CD8-positive, alpha-beta memory T cell (primary cell): ENCODE measurements around the gene SLC26A11. TPM values are rescaled to one million over a fixed set of nuclear protein-coding genes. Genes with fewer than 3 reads are reported as not detected.
A peak's percentile ranks its signal among the peaks of the same experiment; 100 is the strongest.

Experiments
- CTCF ChIA-PET: fragments of 350-600 bp; sonication (Branson Sonifier 250); formaldehyde crosslinking; loops from one replicate; lab custom pipeline; 2021; ENCODE audit warnings: antibody characterized with exemption; lab: Charles Lee
- POLR2A ChIA-PET: fragments of 350-600 bp; sonication (Branson Sonifier 250); formaldehyde crosslinking; loops from one replicate; lab custom pipeline; 2021; ENCODE audit warnings: antibody characterized with exemption; lab: Charles Lee
- DNase-seq, 5 donors: peaks; one replicate each; pipeline versions ENCODE4 v3.0.0 to v3.0.0-alpha.2; 2020 to 2022; ENCODE audit warnings: mixed read lengths in 1 of 5
- H3K27ac ChIP-seq: one replicate; pipeline ENCODE4 v1.7.0; 2013; ENCODE audit warnings: low read depth, mild to moderate bottlenecking, low read length, moderate library complexity
- H3K27me3 ChIP-seq: 2 replicates; pipeline ENCODE4 v1.7.0; 2013; ENCODE audit warnings: low read length, mild to moderate bottlenecking; ENCODE audit not compliant: insufficient read depth, poor library complexity, severe bottlenecking
- H3K36me3 ChIP-seq: 2 replicates; pipeline ENCODE4 v1.7.0; 2013; ENCODE audit warnings: mild to moderate bottlenecking, low read length, moderate library complexity; ENCODE audit not compliant: insufficient read depth
- H3K4me1 ChIP-seq: 2 replicates; pipeline ENCODE4 v1.7.0; 2013; ENCODE audit warnings: mild to moderate bottlenecking, low read length, moderate library complexity; ENCODE audit not compliant: insufficient read depth
- H3K4me3 ChIP-seq: 2 replicates; pipeline ENCODE4 v1.7.0; 2013; ENCODE audit warnings: mild to moderate bottlenecking, low read length
- H3K9me3 ChIP-seq: 2 replicates; pipeline ENCODE4 v1.7.0; 2013; ENCODE audit warnings: mild to moderate bottlenecking, low read length
- H3K27ac Mint-ChIP-seq, 8 donors: one replicate each; pipeline ENCODE4 v1.8.0; 2020 to 2021; ENCODE audit warnings: mixed read lengths in 8 of 8, mild to moderate bottlenecking in 6 of 8, inconsistent platforms in 3 of 8, moderate library complexity in 3 of 8
- H3K27me3 Mint-ChIP-seq, 2 donors: one replicate each; pipeline ENCODE4 v1.8.0; 2020 to 2021; ENCODE audit warnings: mixed read lengths in 2 of 2, mild to moderate bottlenecking in 1 of 2, moderate library complexity in 1 of 2
- H3K36me3 Mint-ChIP-seq, 3 donors: one replicate each; pipeline ENCODE4 v1.8.0; 2020 to 2021; ENCODE audit warnings: mixed read lengths in 3 of 3, inconsistent platforms in 1 of 3, mild to moderate bottlenecking in 1 of 3
- H3K4me1 Mint-ChIP-seq, 3 donors: one replicate each; pipeline ENCODE4 v1.8.0; 2020 to 2021; ENCODE audit warnings: mixed read lengths in 3 of 3, inconsistent platforms in 1 of 3, mild to moderate bottlenecking in 1 of 3
- H3K4me3 Mint-ChIP-seq, 7 donors: one replicate each; pipeline ENCODE4 v1.8.0; 2020 to 2021; ENCODE audit warnings: mixed read lengths in 7 of 7, mild to moderate bottlenecking in 6 of 7, moderate library complexity in 4 of 7, inconsistent platforms in 2 of 7
- H3K9me3 Mint-ChIP-seq, 5 donors: one replicate each; pipeline ENCODE4 v1.8.0; 2020 to 2022; ENCODE audit warnings: mixed read lengths in 5 of 5, mild to moderate bottlenecking in 3 of 5, moderate library complexity in 2 of 5, inconsistent platforms in 1 of 5
- polyA plus RNA-seq: library from polyadenylated mRNA; unstranded; fragments of 300-500 nt; fragmentation: Illumina TruSeq; gene quantifications from one replicate; pipeline ENCODE4 v1.2.3, GENCODE V29; 2021
- total RNA-seq, 2 experiments: library from RNA; stranded (reverse); gene quantifications; one replicate each; pipeline ENCODE4 v1.2.3, GENCODE V29; 2021

SLC26A11 gene
- total and polyA plus RNA-seq, 3 experiments from 2014 or later = 7.0 to 19.6 (median 18.1) TPM

- Mint-ChIP-seq H3K4me3 (peak overlapping the region; percentile 89 to 99 (median 93)), H3K4me1 (peaks cover 48 to 71% (median 52%) of the 10 kb centered on the region in 3 donors), H3K36me3 (peaks cover 4 to 22% (median 9%) of the 10 kb centered on the region in 3 donors), H3K27ac (peak overlapping the region; percentile 89 to 98 (median 95)), H3K9me3 (no peaks in the 10 kb centered on the region), H3K27me3 (peaks cover 0 to 8% of the 10 kb centered on the region in 2 donors)
- peaks cover 45% of the 10 kb centered on the region for H3K4me1 ChIP-seq
- H3K4me3 ChIP-seq = peak overlapping the region; percentile 98
- DNase-seq = no peak
- ChIA-PET CTCF (no interaction called here), POLR2A (interaction anchor here (0.6 to 0.9 kb wide), 2 partner anchors 9 to 42 kb away, joined by 5 to 7 read pairs; partner anchors contain the start of gene SGSH)
- no peaks in the 10 kb centered on the region for H3K36me3 ChIP-seq
- peak overlapping the region; percentile 87 for H3K27ac ChIP-seq
- no peaks in the 10 kb centered on the region for H3K27me3 ChIP-seq
- H3K9me3 ChIP-seq = no peaks in the 10 kb centered on the region
Observed at GRCh38 chr17:80261895-80262279, 41.7 kb downstream of the SLC26A11 start.

- POLR2A ChIA-PET = interaction anchor here (0.9 to 1.9 kb wide), 2 partner anchors 8 to 16 kb away, joined by 5 to 6 read pairs; no protein-coding TSS in a partner anchor
Observed at GRCh38 chr17:80262291-80262690, 42.1 kb downstream of the SLC26A11 start.

GRCh38 chr17:80262775-80263244 is 42.6 kb downstream of the SLC26A11 start:
- peaks cover 8 to 27% (median 9%) of the 10 kb centered on the region in 3 donors for H3K36me3 Mint-ChIP-seq
- peak overlapping the region in 3 of 8 donors; percentile 86 to 97 (median 96) for H3K27ac Mint-ChIP-seq
- CTCF ChIA-PET = interaction anchor here (0.6 to 1.0 kb wide), 2 partner anchors 66 to 726 kb away, joined by 3 read pairs; no protein-coding TSS in a partner anchor
- peaks cover 52% of the 10 kb centered on the region for H3K4me1 ChIP-seq
- no peaks in the 10 kb centered on the region for H3K27me3 ChIP-seq
- H3K4me3 ChIP-seq = peak overlapping the region; percentile 98
- POLR2A ChIA-PET = interaction anchor here (1.9 kb wide), 1 partner anchor 15 kb away, joined by 6 read pairs; no protein-coding TSS in a partner anchor
- H3K9me3 Mint-ChIP-seq = no peaks in the 10 kb centered on the region
- peaks cover 52 to 66% (median 60%) of the 10 kb centered on the region in 3 donors for H3K4me1 Mint-ChIP-seq
- H3K4me3 Mint-ChIP-seq = peak overlapping the region; percentile 93 to 100 (median 96)
- peaks cover under 1% of the 10 kb centered on the region for H3K36me3 ChIP-seq
- no peak for DNase-seq
- H3K27ac ChIP-seq = peak overlapping the region; percentile 87
- H3K27me3 Mint-ChIP-seq = peaks cover 0 to 8% of the 10 kb centered on the region in 2 donors
- H3K9me3 ChIP-seq = no peaks in the 10 kb centered on the region

More at GRCh38 chr17:80262291-80262690, 42.1 kb downstream of the SLC26A11 start:
- Mint-ChIP-seq H3K27ac (peak overlapping the region; percentile 89 to 98 (median 95)), H3K4me1 (peaks cover 50 to 70% (median 55%) of the 10 kb centered on the region in 3 donors), H3K4me3 (peak overlapping the region; percentile 89 to 99 (median 93)), H3K9me3 (no peaks in the 10 kb centered on the region), H3K36me3 (peaks cover 4 to 23% (median 9%) of the 10 kb centered on the region in 3 donors), H3K27me3 (peaks cover 0 to 8% of the 10 kb centered on the region in 2 donors)
- no peaks in the 10 kb centered on the region for H3K36me3 ChIP-seq
- H3K9me3 ChIP-seq = no peaks in the 10 kb centered on the region
- no peak for DNase-seq
- H3K4me1 ChIP-seq = peaks cover 47% of the 10 kb centered on the region
- no peaks in the 10 kb centered on the region for H3K27me3 ChIP-seq
- CTCF ChIA-PET = no interaction called here
- H3K4me3 ChIP-seq = peak overlapping the region; percentile 98
- peak overlapping the region; percentile 87 for H3K27ac ChIP-seq

DNA sequence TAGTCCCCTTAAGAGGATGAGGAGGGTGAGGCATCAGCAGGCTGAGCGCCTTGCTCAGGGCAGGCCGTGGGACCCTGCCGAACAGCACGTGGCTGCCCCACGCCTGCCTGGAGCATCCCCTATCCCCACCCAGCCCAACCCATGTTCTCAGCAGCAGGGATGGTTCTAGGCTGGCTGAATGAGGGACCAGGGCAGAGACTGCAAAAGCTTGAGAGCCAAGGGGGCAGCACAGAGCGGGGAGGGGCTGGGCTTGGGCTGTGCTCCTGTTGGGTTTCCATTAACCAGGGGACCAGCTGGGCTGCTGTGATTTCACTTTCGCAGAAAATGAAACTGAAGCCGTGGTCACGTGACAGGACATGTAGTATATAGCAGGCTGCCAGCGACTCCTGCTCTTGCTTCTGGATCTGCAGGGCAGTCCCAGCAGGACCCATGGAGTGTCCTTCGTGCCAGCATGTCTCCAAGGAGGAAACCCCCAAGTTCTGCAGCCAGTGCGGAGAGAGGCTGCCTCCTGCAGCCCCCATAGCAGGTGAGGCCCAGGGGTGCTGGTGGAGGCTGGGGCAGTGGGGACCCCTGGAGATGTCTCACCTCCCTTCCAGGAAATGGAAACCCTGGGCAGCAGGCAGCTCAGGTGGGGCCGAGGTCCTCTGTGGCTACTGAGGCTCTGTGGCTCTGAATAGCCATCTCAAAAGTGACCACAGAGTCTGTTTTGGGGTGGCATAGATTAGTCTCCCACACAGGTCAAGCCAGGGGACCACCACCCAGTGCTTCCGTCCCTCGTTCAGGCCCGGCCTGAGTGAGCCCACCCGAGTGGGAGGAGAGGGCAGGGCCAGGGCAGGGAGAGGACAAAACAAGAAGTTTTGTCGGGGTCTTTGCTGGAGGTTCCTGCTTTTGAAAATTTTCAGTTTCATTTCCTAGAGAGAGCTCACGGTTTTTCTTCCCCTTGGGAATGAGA is 43.3 kb downstream of the SLC26A11 start:
- Mint-ChIP-seq H3K9me3 (no peaks in the 10 kb centered on the region), H3K4me1 (peaks cover 50 to 59% (median 55%) of the 10 kb centered on the region in 3 donors), H3K4me3 (peak overlapping the region; percentile 93 to 100 (median 96)), H3K36me3 (peaks cover 8 to 30% (median 9%) of the 10 kb centered on the region in 3 donors), H3K27me3 (peaks cover 0 to 8% of the 10 kb centered on the region in 2 donors), H3K27ac (peak overlapping the region; percentile 79 to 97 (median 94))
- H3K4me3 ChIP-seq = peak overlapping the region; percentile 98
- peak; percentile 75 to 91 (median 79) for DNase-seq
- peaks cover 59% of the 10 kb centered on the region for H3K4me1 ChIP-seq
- H3K27me3 ChIP-seq = no peaks in the 10 kb centered on the region
- no peaks in the 10 kb centered on the region for H3K9me3 ChIP-seq
- H3K36me3 ChIP-seq = peaks cover 7% of the 10 kb centered on the region
- POLR2A ChIA-PET = interaction anchor here (1.9 to 2.6 kb wide), 2 partner anchors 8 to 15 kb away, joined by 6 to 12 read pairs; no protein-coding TSS in a partner anchor
- H3K27ac ChIP-seq = peak overlapping the region; percentile 87
- CTCF ChIA-PET = interaction anchor here (0.6 to 2.8 kb wide), 5 partner anchors 11 to 725 kb away, joined by 3 to 13 read pairs (median 4); partner anchors contain the start of gene GAA

GRCh38 chr17:80264205-80265075 is 44.2 kb downstream of the SLC26A11 start:
- peaks cover 44 to 50% (median 47%) of the 10 kb centered on the region in 3 donors for H3K4me1 Mint-ChIP-seq
- peaks cover 8 to 30% (median 9%) of the 10 kb centered on the region in 3 donors for H3K36me3 Mint-ChIP-seq
- H3K4me1 ChIP-seq = peaks cover 67% of the 10 kb centered on the region

GRCh38 chr17:80265205-80266068 is 45.2 kb downstream of the SLC26A11 start:
- H3K9me3 ChIP-seq = no peaks in the 10 kb centered on the region
- peaks cover 40 to 45% (median 42%) of the 10 kb centered on the region in 3 donors for H3K4me1 Mint-ChIP-seq
- H3K4me1 ChIP-seq = peaks cover 72% of the 10 kb centered on the region
- no peaks in the 10 kb centered on the region for H3K27me3 ChIP-seq
- ChIA-PET CTCF (interaction anchor here (0.8 to 2.8 kb wide), 7 partner anchors 10 to 164 kb away, joined by 3 to 13 read pairs (median 4); partner anchors contain the start of gene GAA), POLR2A (interaction anchor here (0.6 to 2.6 kb wide), 8 partner anchors 10 to 183 kb away, joined by 3 to 12 read pairs (median 5); no protein-coding TSS in a partner anchor)
- peak overlapping the region; percentile 79 to 96 (median 90) for H3K27ac Mint-ChIP-seq
- H3K4me3 ChIP-seq = peak overlapping the region; percentile 98
- peaks cover 0 to 3% of the 10 kb centered on the region in 2 donors for H3K27me3 Mint-ChIP-seq
- peak overlapping the region; percentile 40 for H3K27ac ChIP-seq
- no peaks in the 10 kb centered on the region for H3K9me3 Mint-ChIP-seq
- peaks cover 26% of the 10 kb centered on the region for H3K36me3 ChIP-seq
- DNase-seq = peak; percentile 62 to 89 (median 66)
- peaks cover 9 to 30% (median 9%) of the 10 kb centered on the region in 3 donors for H3K36me3 Mint-ChIP-seq
- peak overlapping the region; percentile 93 to 100 (median 96) for H3K4me3 Mint-ChIP-seq

More at GRCh38 chr17:80264205-80265075, 44.2 kb downstream of the SLC26A11 start:
- no peaks in the 10 kb centered on the region for H3K9me3 Mint-ChIP-seq
- peak overlapping the region; percentile 93 to 100 (median 96) for H3K4me3 Mint-ChIP-seq
- ChIA-PET POLR2A (interaction anchor here (0.6 to 2.6 kb wide), 7 partner anchors 9 to 182 kb away, joined by 3 to 12 read pairs (median 5); no protein-coding TSS in a partner anchor), CTCF (interaction anchor here (0.9 to 2.8 kb wide), 6 partner anchors 10 to 163 kb away, joined by 3 to 13 read pairs (median 4); partner anchors contain the start of gene GAA)
- DNase-seq = peak; percentile 42 to 80 (median 63)
- Histone ChIP-seq H3K9me3 (no peaks in the 10 kb centered on the region), H3K27ac (peak overlapping the region; percentile 52), H3K27me3 (no peaks in the 10 kb centered on the region), H3K4me3 (peak overlapping the region; percentile 98), H3K36me3 (peaks cover 16% of the 10 kb centered on the region)
- peaks cover 0 to 6% of the 10 kb centered on the region in 2 donors for H3K27me3 Mint-ChIP-seq
- H3K27ac Mint-ChIP-seq = peak overlapping the region; percentile 79 to 96 (median 90)
